C4-2B (cell line): Measurements from ENCODE around the gene SSH2.

Experiments used
- CTCF ChIP-seq: fragments of 450-650 bp; conservative IDR thresholded peaks from 2 replicates; pipeline ENCODE4 v1.5.1; 2017; ENCODE audit warnings: mild to moderate bottlenecking
- ZFX ChIP-seq: fragments of 450-650 bp; IDR thresholded peaks from 2 replicates; pipeline ENCODE4 v1.6.1; 2017

DNA sequence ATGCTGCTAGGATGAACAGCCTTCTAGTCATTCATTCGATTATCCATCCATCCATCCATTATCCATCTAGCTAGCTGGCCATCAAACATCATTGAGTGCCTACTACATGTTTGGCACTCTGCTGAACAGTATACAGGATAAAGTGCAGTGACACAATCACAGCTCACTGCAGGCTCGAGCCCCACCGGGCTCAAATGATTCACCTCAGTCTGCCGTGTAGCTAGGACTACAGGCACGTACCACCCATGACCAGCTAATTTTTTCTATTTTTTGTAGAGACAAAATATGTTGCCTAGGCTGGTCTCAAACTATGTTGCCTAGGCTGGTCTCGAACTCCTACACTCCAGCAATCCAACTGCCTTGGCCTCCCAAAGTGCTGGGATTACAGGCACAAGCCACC, 50.0 kb downstream of the SSH2 start:
- TF ChIP-seq CTCF (no peak), ZFX (no peak)
